ENCODE measurements around the gene MAB21L2. TPM values are rescaled to one million over a fixed set of nuclear protein-coding genes. Genes with fewer than 3 reads are reported as not detected.
"Not testable (repeated sequence)": the region's sequence is repeated elsewhere in the genome, so short reads cannot be mapped to it uniquely, and the experiment has no call there.

Gene MAB21L2
- total RNA-seq (under 1 TPM in 5 of 9 donors, not detected in 4; 0.10 to 0.45 (median 0.22) TPM), polyA plus RNA-seq (under 1 TPM in 1 of 2 donors, not detected in 1; 0.06 TPM)
- long read RNA-seq, donor 1: 0 reads
- long read RNA-seq, donor 2: 0 reads
- long read RNA-seq, donor 3: 0 reads

DNA sequence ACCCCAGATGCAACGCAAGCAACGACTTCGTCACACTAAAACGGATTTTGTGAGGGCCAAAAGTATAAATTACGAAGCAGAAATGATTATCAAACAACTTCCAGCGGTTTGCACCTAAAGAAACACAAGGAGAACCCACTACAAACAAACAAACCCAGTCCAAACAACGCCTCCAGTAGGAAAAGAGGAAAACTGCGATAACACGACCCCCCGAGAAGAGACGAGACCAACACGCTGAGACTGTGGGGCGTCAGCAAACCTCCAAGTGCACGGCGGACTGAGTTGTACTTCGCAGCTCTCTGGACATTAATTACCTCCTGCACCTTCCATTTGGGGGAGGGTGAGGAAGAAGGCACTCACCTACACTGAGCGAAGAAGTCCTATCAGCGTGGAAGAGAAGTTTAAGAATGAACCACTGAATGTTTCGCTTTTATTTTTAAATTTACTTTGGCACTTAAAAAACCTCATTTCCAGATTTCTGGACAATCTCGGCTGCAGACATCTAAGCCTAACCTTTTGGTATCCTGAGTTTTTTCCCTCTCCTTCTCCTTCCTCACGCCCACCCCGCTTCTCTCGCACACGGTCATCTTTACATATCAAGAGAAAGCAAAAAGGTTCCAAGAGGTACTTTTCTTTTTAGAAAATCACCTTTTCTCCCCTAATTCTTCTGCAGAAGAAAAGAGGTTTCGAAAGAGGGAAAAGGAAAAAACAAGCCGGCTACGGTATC, at the start of gene MAB21L2:
Gene MAB21L2, plus strand, starts transcription at position 6 of the 727 bp plus-strand sequence. CDS start 879 bp downstream, outside the sequence.
- Histone ChIP-seq H3K27me3 (peaks cover 0 to 6% (median 0%) of the 10 kb centered on the region in 9 donors), H3K4me3 (peak within 1 kb of the TSS; percentile 2 to 59 (median 48)), H3K36me3 (peaks cover 0 to 5% (median 0%) of the 10 kb centered on the region in 9 donors), H3K9me3 (no peaks in the 10 kb centered on the region), H3K27ac (peak within 1 kb of the TSS in 1 of 12 donors; percentile 90), H3K4me1 (peaks cover 0 to 14% (median 0%) of the 10 kb centered on the region in 12 donors)
- intact Hi-C loops (cut with DNase I): no loop called here
- TF ChIP-seq POLR2A (IDR thresholded peaks at IDR 0.05): no peak
- TF ChIP-seq, protein P1, sequence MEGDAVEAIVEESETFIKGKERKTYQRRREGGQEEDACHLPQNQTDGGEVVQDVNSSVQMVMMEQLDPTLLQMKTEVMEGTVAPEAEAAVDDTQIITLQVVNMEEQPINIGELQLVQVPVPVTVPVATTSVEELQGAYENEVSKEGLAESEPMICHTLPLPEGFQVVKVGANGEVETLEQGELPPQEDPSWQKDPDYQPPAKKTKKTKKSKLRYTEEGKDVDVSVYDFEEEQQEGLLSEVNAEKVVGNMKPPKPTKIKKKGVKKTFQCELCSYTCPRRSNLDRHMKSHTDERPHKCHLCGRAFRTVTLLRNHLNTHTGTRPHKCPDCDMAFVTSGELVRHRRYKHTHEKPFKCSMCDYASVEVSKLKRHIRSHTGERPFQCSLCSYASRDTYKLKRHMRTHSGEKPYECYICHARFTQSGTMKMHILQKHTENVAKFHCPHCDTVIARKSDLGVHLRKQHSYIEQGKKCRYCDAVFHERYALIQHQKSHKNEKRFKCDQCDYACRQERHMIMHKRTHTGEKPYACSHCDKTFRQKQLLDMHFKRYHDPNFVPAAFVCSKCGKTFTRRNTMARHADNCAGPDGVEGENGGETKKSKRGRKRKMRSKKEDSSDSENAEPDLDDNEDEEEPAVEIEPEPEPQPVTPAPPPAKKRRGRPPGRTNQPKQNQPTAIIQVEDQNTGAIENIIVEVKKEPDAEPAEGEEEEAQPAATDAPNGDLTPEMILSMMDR (IDR thresholded peaks at IDR 0.05): no peak
- ATAC-seq (peak in 1 of 4 donors; percentile 18), DNase-seq (no peak)
- 60 to 76% (median 69%) methylated on average over 27 of the region's 27 CpGs for WGBS, 4 donors

DNA sequence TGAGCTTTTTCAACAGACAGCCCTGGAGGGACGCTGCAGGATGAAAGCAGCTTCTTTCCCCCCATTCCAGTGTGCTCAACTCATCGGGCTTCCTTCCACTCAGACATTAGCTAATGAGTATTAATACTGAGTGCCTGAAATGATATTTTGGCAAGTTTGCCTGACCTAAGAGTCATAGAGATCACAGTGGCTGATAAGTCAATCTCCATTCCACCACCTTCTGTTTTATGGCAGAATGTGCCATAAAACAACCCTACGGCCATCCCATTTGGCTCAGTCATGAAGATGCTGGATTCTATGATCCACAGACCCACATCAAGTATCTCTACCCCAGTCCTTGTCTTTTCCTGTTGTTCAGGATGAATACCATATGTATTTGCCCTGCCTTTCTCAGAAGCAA, 48.3 kb upstream of the MAB21L2 start:
- H3K36me3 ChIP-seq: no peaks in the 10 kb centered on the region
- H3K4me3 ChIP-seq: no peak overlapping the region
- no peaks in the 10 kb centered on the region for H3K27me3 ChIP-seq
- intact Hi-C loops (cut with DNase I): no loop called here
- no peak overlapping the region for H3K27ac ChIP-seq
- TF ChIP-seq POLR2A (IDR thresholded peaks at IDR 0.05): no peak
- H3K4me1 ChIP-seq: no peaks in the 10 kb centered on the region
- 92 to 96% (median 93%) methylated on average over 3 of the region's 3 CpGs for WGBS, 4 donors
- H3K9me3 ChIP-seq: peaks cover 0 to 9% (median 0%) of the 10 kb centered on the region in 12 donors
- DNase-seq (no peak), ATAC-seq (no peak)

DNA sequence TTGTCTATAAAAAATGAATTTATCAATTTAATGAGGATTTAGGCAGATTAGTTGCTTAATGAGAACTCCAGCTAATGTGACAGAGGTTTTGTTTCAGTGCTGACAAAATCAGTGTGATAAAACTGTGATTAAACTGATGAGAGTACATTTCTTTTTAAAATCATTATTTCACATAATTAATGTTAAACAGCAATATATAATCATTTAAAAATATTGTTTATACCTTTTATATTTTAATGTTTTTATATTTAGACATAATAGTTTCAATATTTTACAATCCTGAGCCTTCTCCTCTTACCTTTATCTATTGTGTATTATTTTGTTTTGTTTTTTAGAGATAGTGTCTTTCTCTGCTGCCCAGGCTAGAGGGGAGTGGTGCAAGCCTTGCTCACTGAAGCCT, 47.1 kb upstream of the MAB21L2 start:
- H3K27ac ChIP-seq: no peak overlapping the region
- no peak for TF ChIP-seq POLR2A (IDR thresholded peaks at IDR 0.05)
- TF ChIP-seq, protein P1 (IDR thresholded peaks at IDR 0.05): no peak
- DNase-seq (no peak), ATAC-seq (no peak)
- H3K27me3 ChIP-seq: no peaks in the 10 kb centered on the region
- intact Hi-C loops (cut with DNase I): no loop called here
- H3K4me3 ChIP-seq: no peak overlapping the region
- no peaks in the 10 kb centered on the region for H3K36me3 ChIP-seq
- peaks cover 0 to 9% (median 0%) of the 10 kb centered on the region in 12 donors for H3K9me3 ChIP-seq
- no peaks in the 10 kb centered on the region for H3K4me1 ChIP-seq

DNA sequence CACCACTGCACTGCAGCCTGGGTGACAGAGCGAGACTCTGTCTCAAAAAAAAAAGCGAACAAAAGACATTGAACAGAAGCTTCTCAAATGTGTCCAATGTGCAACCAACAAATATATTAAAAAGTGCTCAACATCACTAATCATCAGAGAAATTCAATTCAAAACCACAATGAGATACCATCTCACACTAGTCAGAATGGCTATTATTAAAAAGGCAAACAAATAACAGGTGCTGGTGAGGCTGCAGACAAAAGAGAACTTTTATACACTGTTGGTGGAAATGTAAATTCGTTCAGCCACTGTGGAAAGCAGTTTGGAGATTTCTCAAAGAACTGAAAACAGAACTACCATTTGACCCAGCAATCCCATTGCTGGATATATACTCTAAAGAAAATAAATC, 44.0 kb upstream of the MAB21L2 start:
- H3K27me3 ChIP-seq; intact Hi-C loops (cut with DNase I); H3K9me3 ChIP-seq; DNase-seq; H3K4me3 ChIP-seq; H3K36me3 ChIP-seq; H3K4me1 ChIP-seq; H3K27ac ChIP-seq; ATAC-seq: not testable (repeated sequence)
- 93 to 98% (median 97%) methylated on average over 3 of the region's 3 CpGs for WGBS, 4 donors

DNA sequence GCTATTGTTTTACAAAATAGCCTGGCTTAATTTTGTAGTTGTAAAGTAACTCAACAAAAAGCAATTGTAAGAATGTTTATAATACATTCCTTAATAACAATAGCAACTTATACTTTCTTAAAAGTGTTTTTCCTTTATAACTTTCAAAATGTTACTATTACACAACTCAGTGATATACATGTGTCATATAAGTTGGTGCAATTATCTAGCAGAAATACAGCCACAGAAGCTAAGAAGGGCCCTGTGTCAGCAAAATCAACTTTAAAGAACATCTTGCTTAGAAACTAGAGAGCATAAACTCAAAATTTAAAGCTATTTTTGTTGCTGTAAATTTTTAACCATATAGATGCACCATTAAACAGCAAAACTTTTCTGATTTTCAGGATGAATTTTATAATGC, 41.4 kb upstream of the MAB21L2 start:
- H3K27me3 ChIP-seq: no peaks in the 10 kb centered on the region
- H3K9me3 ChIP-seq: peaks cover 0 to 9% (median 0%) of the 10 kb centered on the region in 12 donors
- H3K36me3 ChIP-seq: no peaks in the 10 kb centered on the region
- intact Hi-C loops (cut with DNase I): no loop called here
- no peak overlapping the region for H3K4me3 ChIP-seq
- TF ChIP-seq, protein P1 (IDR thresholded peaks at IDR 0.05): no peak
- TF ChIP-seq POLR2A (IDR thresholded peaks at IDR 0.05): no peak
- peaks cover 0 to 3% (median 0%) of the 10 kb centered on the region in 12 donors for H3K4me1 ChIP-seq
- no peak overlapping the region for H3K27ac ChIP-seq
- ATAC-seq (no peak), DNase-seq (no peak)
